ENCODE measurements around the gene SLC35E2B.
"Not testable (repeated sequence)": the region's sequence is repeated elsewhere in the genome, so short reads cannot be mapped to it uniquely, and the experiment has no call there.

Gene SLC35E2B

GRCh38 chr1:1727131-1727651 is 34.6 kb upstream of the SLC35E2B start:
- H3K4me1 ChIP-seq (ENCODE audit: control insufficient read depth in 1 of 2, insufficient read depth in 2 of 2, low read length in 2 of 2); H3K27ac ChIP-seq (ENCODE audit: low read depth, low read length); H3K27me3 ChIP-seq (ENCODE audit: control insufficient read depth in 1 of 2, insufficient read depth in 2 of 2, low read length in 2 of 2); H3K9me3 ChIP-seq (ENCODE audit: control insufficient read depth in 1 of 2, low read length in 2 of 2); H3K4me3 ChIP-seq (ENCODE audit: low read depth in 1 of 2, low read length in 2 of 2); H3K9ac ChIP-seq (ENCODE audit: low read depth in 1 of 2, low read length in 2 of 2): not testable (repeated sequence)
- peaks cover 0 to 16% of the 10 kb centered on the region in 2 donors for H3K36me3 ChIP-seq (ENCODE audit: control insufficient read depth in 1 of 2, insufficient read depth in 2 of 2, low read length in 2 of 2)

- not testable (repeated sequence) for H3K9ac ChIP-seq (ENCODE audit: low read depth in 1 of 2, low read length in 2 of 2); H3K4me1 ChIP-seq (ENCODE audit: control insufficient read depth in 1 of 2, insufficient read depth in 2 of 2, low read length in 2 of 2); H3K27ac ChIP-seq (ENCODE audit: low read depth, low read length); H3K27me3 ChIP-seq (ENCODE audit: control insufficient read depth in 1 of 2, insufficient read depth in 2 of 2, low read length in 2 of 2); H3K9me3 ChIP-seq (ENCODE audit: control insufficient read depth in 1 of 2, low read length in 2 of 2); H3K4me3 ChIP-seq (ENCODE audit: low read depth in 1 of 2, low read length in 2 of 2)
- H3K36me3 ChIP-seq (ENCODE audit: control insufficient read depth in 1 of 2, insufficient read depth in 2 of 2, low read length in 2 of 2): peaks cover 0 to 10% of the 10 kb centered on the region in 2 donors
Observed at GRCh38 chr1:1726088-1726487, 33.5 kb upstream of the SLC35E2B start.

- not testable (repeated sequence) for H3K9me3 ChIP-seq (ENCODE audit: control insufficient read depth in 1 of 2, low read length in 2 of 2); H3K4me1 ChIP-seq (ENCODE audit: control insufficient read depth in 1 of 2, insufficient read depth in 2 of 2, low read length in 2 of 2); H3K27me3 ChIP-seq (ENCODE audit: control insufficient read depth in 1 of 2, insufficient read depth in 2 of 2, low read length in 2 of 2)
- peak within 1 kb of the TSS; percentile 51 to 66 for H3K9ac ChIP-seq (ENCODE audit: low read depth in 1 of 2, low read length in 2 of 2)
- H3K27ac ChIP-seq (ENCODE audit: low read depth, low read length): peak within 1 kb of the TSS; percentile 89
- H3K4me3 ChIP-seq (ENCODE audit: low read depth in 1 of 2, low read length in 2 of 2): peak within 1 kb of the TSS; percentile 51 to 79
- H3K36me3 ChIP-seq (ENCODE audit: control insufficient read depth in 1 of 2, insufficient read depth in 2 of 2, low read length in 2 of 2): peaks cover 0 to 18% of the 10 kb centered on the region in 2 donors
Observed at GRCh38 chr1:1724035-1724864, 31.7 kb upstream of the SLC35E2B start, which contains the start of gene CDK11A. Gene CDK11A, minus strand, starts transcription at chr1:1724357. Its CDS starts 1,539 bp downstream, at chr1:1722818.

- H3K27me3 ChIP-seq (ENCODE audit: control insufficient read depth in 1 of 2, insufficient read depth in 2 of 2, low read length in 2 of 2): no peaks in the 10 kb centered on the region
- H3K9me3 ChIP-seq (ENCODE audit: control insufficient read depth in 1 of 2, low read length in 2 of 2): no peaks in the 10 kb centered on the region
- peak overlapping the region in 1 of 2 donors; percentile 36 for H3K9ac ChIP-seq (ENCODE audit: low read depth in 1 of 2, low read length in 2 of 2)
- H3K4me1 ChIP-seq (ENCODE audit: control insufficient read depth in 1 of 2, insufficient read depth in 2 of 2, low read length in 2 of 2): peaks cover 6 to 10% of the 10 kb centered on the region in 2 donors
- peak overlapping the region in 1 of 2 donors; percentile 8 for H3K4me3 ChIP-seq (ENCODE audit: low read depth in 1 of 2, low read length in 2 of 2)
- no peak overlapping the region for H3K27ac ChIP-seq (ENCODE audit: low read depth, low read length)
- peaks cover 4 to 39% of the 10 kb centered on the region in 2 donors for H3K36me3 ChIP-seq (ENCODE audit: control insufficient read depth in 1 of 2, insufficient read depth in 2 of 2, low read length in 2 of 2)
Observed at GRCh38 chr1:1721201-1721600, 28.6 kb upstream of the SLC35E2B start.

- not testable (repeated sequence) for H3K4me3 ChIP-seq (ENCODE audit: low read depth in 1 of 2, low read length in 2 of 2); H3K4me1 ChIP-seq (ENCODE audit: control insufficient read depth in 1 of 2, insufficient read depth in 2 of 2, low read length in 2 of 2); H3K9me3 ChIP-seq (ENCODE audit: control insufficient read depth in 1 of 2, low read length in 2 of 2); H3K27me3 ChIP-seq (ENCODE audit: control insufficient read depth in 1 of 2, insufficient read depth in 2 of 2, low read length in 2 of 2); H3K9ac ChIP-seq (ENCODE audit: low read depth in 1 of 2, low read length in 2 of 2)
- peak overlapping the region; percentile 32 for H3K27ac ChIP-seq (ENCODE audit: low read depth, low read length)
- H3K36me3 ChIP-seq (ENCODE audit: control insufficient read depth in 1 of 2, insufficient read depth in 2 of 2, low read length in 2 of 2): peaks cover 4 to 38% of the 10 kb centered on the region in 2 donors
Observed at GRCh38 chr1:1715109-1715883, 22.7 kb upstream of the SLC35E2B start.

GRCh38 chr1:1707897-1708296 is 15.3 kb upstream of the SLC35E2B start:
- not testable (repeated sequence) for H3K9me3 ChIP-seq (ENCODE audit: control insufficient read depth in 1 of 2, low read length in 2 of 2); H3K4me3 ChIP-seq (ENCODE audit: low read depth in 1 of 2, low read length in 2 of 2); H3K27me3 ChIP-seq (ENCODE audit: control insufficient read depth in 1 of 2, insufficient read depth in 2 of 2, low read length in 2 of 2); H3K4me1 ChIP-seq (ENCODE audit: control insufficient read depth in 1 of 2, insufficient read depth in 2 of 2, low read length in 2 of 2); H3K27ac ChIP-seq (ENCODE audit: low read depth, low read length); H3K9ac ChIP-seq (ENCODE audit: low read depth in 1 of 2, low read length in 2 of 2)
- H3K36me3 ChIP-seq (ENCODE audit: control insufficient read depth in 1 of 2, insufficient read depth in 2 of 2, low read length in 2 of 2): peaks cover 0 to 18% of the 10 kb centered on the region in 2 donors

GRCh38 chr1:1707241-1707640 is 14.6 kb upstream of the SLC35E2B start:
- not testable (repeated sequence) for H3K4me3 ChIP-seq (ENCODE audit: low read depth in 1 of 2, low read length in 2 of 2); H3K4me1 ChIP-seq (ENCODE audit: control insufficient read depth in 1 of 2, insufficient read depth in 2 of 2, low read length in 2 of 2); H3K27ac ChIP-seq (ENCODE audit: low read depth, low read length); H3K9me3 ChIP-seq (ENCODE audit: control insufficient read depth in 1 of 2, low read length in 2 of 2); H3K9ac ChIP-seq (ENCODE audit: low read depth in 1 of 2, low read length in 2 of 2); H3K27me3 ChIP-seq (ENCODE audit: control insufficient read depth in 1 of 2, insufficient read depth in 2 of 2, low read length in 2 of 2)
- H3K36me3 ChIP-seq (ENCODE audit: control insufficient read depth in 1 of 2, insufficient read depth in 2 of 2, low read length in 2 of 2): peaks cover 0 to 18% of the 10 kb centered on the region in 2 donors

- H3K27me3 ChIP-seq (ENCODE audit: control insufficient read depth in 1 of 2, insufficient read depth in 2 of 2, low read length in 2 of 2); H3K4me3 ChIP-seq (ENCODE audit: low read depth in 1 of 2, low read length in 2 of 2); H3K27ac ChIP-seq (ENCODE audit: low read depth, low read length); H3K9ac ChIP-seq (ENCODE audit: low read depth in 1 of 2, low read length in 2 of 2); H3K9me3 ChIP-seq (ENCODE audit: control insufficient read depth in 1 of 2, low read length in 2 of 2); H3K4me1 ChIP-seq (ENCODE audit: control insufficient read depth in 1 of 2, insufficient read depth in 2 of 2, low read length in 2 of 2): not testable (repeated sequence)
- H3K36me3 ChIP-seq (ENCODE audit: control insufficient read depth in 1 of 2, insufficient read depth in 2 of 2, low read length in 2 of 2): peaks cover 0 to 18% of the 10 kb centered on the region in 2 donors
Observed at GRCh38 chr1:1705623-1706022, 13.0 kb upstream of the SLC35E2B start.

GRCh38 chr1:1704284-1704957 is 11.8 kb upstream of the SLC35E2B start:
- H3K9me3 ChIP-seq (ENCODE audit: control insufficient read depth in 1 of 2, low read length in 2 of 2); H3K4me1 ChIP-seq (ENCODE audit: control insufficient read depth in 1 of 2, insufficient read depth in 2 of 2, low read length in 2 of 2); H3K4me3 ChIP-seq (ENCODE audit: low read depth in 1 of 2, low read length in 2 of 2); H3K27me3 ChIP-seq (ENCODE audit: control insufficient read depth in 1 of 2, insufficient read depth in 2 of 2, low read length in 2 of 2); H3K27ac ChIP-seq (ENCODE audit: low read depth, low read length); H3K9ac ChIP-seq (ENCODE audit: low read depth in 1 of 2, low read length in 2 of 2): not testable (repeated sequence)
- H3K36me3 ChIP-seq (ENCODE audit: control insufficient read depth in 1 of 2, insufficient read depth in 2 of 2, low read length in 2 of 2): peaks cover 0 to 18% of the 10 kb centered on the region in 2 donors
